ENCODE results near the gene TAS2R40.
"Not testable (repeated sequence)": the region's sequence is repeated elsewhere in the genome, so short reads cannot be mapped to it uniquely, and the experiment has no call there.

The TAS2R40 gene

GRCh38 chr7:143221737-143222136 is at the start of gene TAS2R40:
Gene TAS2R40, plus strand, starts transcription at chr7:143222037. Its CDS starts 42 bp downstream, at chr7:143222079.
- DNase-seq (ENCODE audit: low read depth, low spot score), result no peak

GRCh38 chr7:143172354-143172753 is 49.5 kb upstream of the TAS2R40 start:
- DNase-seq (ENCODE audit: low read depth, low spot score), result no peak

- no peak for DNase-seq (ENCODE audit: low read depth, low spot score)
These were observed 45.7 kb upstream of the TAS2R40 start for GRCh38 chr7:143176128-143176527.

- DNase-seq (ENCODE audit: low read depth, low spot score), result no peak
These were observed 44.3 kb upstream of the TAS2R40 start for GRCh38 chr7:143177374-143178119.

GRCh38 chr7:143180771-143181170 is 41.1 kb upstream of the TAS2R40 start:
- not testable (repeated sequence) for DNase-seq (ENCODE audit: low read depth, low spot score)

GRCh38 chr7:143181349-143181748 is 40.5 kb upstream of the TAS2R40 start:
- no peak for DNase-seq (ENCODE audit: low read depth, low spot score)

GRCh38 chr7:143183024-143183423 is 38.8 kb upstream of the TAS2R40 start, which contains the start of gene TAS2R39:
Gene TAS2R39, plus strand, starts transcription at chr7:143183419. Its CDS starts 0 bp downstream, at chr7:143183419.
- no peak for DNase-seq (ENCODE audit: low read depth, low spot score)

GRCh38 chr7:143185551-143185950 is 36.3 kb upstream of the TAS2R40 start:
- DNase-seq (ENCODE audit: low read depth, low spot score), result no peak

GRCh38 chr7:143188994-143189393 is 32.8 kb upstream of the TAS2R40 start:
- DNase-seq (ENCODE audit: low read depth, low spot score), result no peak

GRCh38 chr7:143193880-143194279 is 28.0 kb upstream of the TAS2R40 start:
- DNase-seq (ENCODE audit: low read depth, low spot score), result no peak

- no peak for DNase-seq (ENCODE audit: low read depth, low spot score)
These were observed 22.8 kb upstream of the TAS2R40 start for GRCh38 chr7:143199040-143199439.

GRCh38 chr7:143202161-143202560 is 19.7 kb upstream of the TAS2R40 start:
- no peak for DNase-seq (ENCODE audit: low read depth, low spot score)

- DNase-seq (ENCODE audit: low read depth, low spot score), result no peak
These were observed 18.5 kb upstream of the TAS2R40 start for GRCh38 chr7:143203386-143203785.

- DNase-seq (ENCODE audit: low read depth, low spot score), result no peak
These were observed 16.1 kb upstream of the TAS2R40 start for GRCh38 chr7:143205560-143206293.

- DNase-seq (ENCODE audit: low read depth, low spot score), result no peak
These were observed 11.3 kb upstream of the TAS2R40 start for GRCh38 chr7:143210541-143210940.

GRCh38 chr7:143213478-143213877 is 8.4 kb upstream of the TAS2R40 start:
- DNase-seq (ENCODE audit: low read depth, low spot score), result not testable (repeated sequence)

GRCh38 chr7:143214789-143215679 is 6.8 kb upstream of the TAS2R40 start:
- peak; percentile 78 for DNase-seq (ENCODE audit: low read depth, low spot score)

- DNase-seq (ENCODE audit: low read depth, low spot score), result no peak
These were observed 5.7 kb upstream of the TAS2R40 start for GRCh38 chr7:143216151-143216550.

GRCh38 chr7:143216686-143217085 is 5.2 kb upstream of the TAS2R40 start:
- DNase-seq (ENCODE audit: low read depth, low spot score), result no peak

- DNase-seq (ENCODE audit: low read depth, low spot score), result no peak
These were observed 4.0 kb upstream of the TAS2R40 start for GRCh38 chr7:143217806-143218205.

GRCh38 chr7:143221286-143221685 is 551 bp upstream of the TAS2R40 start:
- no peak for DNase-seq (ENCODE audit: low read depth, low spot score)

GRCh38 chr7:143222782-143223181 is 945 bp downstream of the TAS2R40 start:
- DNase-seq (ENCODE audit: low read depth, low spot score), result no peak
